ENCODE data around the gene MMD. TPM values are rescaled to one million over a fixed set of nuclear protein-coding genes. Genes with fewer than 3 reads are reported as not detected.
A peak's percentile ranks its signal among the peaks of the same experiment; 100 is the strongest.
"Not testable (repeated sequence)": the region's sequence is repeated elsewhere in the genome, so short reads cannot be mapped to it uniquely, and the experiment has no call there.

The MMD gene, protein sequence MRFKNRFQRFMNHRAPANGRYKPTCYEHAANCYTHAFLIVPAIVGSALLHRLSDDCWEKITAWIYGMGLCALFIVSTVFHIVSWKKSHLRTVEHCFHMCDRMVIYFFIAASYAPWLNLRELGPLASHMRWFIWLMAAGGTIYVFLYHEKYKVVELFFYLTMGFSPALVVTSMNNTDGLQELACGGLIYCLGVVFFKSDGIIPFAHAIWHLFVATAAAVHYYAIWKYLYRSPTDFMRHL
- total RNA-seq: 2.1 TPM

DNA sequence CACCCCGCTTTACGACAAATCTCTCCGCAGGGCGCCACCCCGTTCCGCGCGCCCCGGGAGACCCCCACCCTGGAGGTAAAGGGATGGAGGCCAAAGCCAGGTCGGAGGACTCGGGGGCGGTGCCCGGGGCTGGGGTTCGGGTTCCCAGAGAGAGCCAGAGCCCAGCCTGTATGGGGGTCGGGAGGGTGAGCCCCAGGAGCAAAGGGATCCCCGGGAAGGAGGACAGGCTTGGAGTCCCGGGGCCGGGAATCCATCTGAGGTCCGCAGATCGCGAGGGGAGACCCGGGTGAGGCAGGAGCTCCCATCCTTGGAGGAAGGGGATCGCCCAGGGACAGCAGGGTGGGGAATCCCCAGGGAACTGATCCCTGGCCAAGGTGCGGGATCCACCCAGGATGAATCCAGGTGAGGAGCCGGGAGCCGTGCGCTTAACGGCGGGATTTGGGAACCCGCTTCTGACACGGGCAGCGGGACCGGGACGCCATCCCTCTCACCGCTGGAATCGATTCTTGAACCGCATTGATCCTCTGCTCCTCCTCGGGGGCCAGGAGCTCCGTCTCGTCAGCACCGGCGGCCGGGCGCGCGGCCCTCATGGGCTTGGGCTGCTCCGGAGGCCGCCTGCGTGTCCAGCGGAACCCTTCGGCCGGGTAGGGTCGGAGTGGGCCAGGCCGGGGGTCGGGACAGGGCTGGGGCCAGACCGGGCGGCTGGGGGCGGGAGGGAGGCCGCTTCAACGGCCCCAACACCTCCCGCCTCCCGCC is at the start of gene MMD:
TSS of gene MMD (minus strand) at position 657 of the 756 bp plus-strand sequence. CDS start at position 517, 140 bp downstream.
- ATAC-seq: peak; percentile 17

DNA sequence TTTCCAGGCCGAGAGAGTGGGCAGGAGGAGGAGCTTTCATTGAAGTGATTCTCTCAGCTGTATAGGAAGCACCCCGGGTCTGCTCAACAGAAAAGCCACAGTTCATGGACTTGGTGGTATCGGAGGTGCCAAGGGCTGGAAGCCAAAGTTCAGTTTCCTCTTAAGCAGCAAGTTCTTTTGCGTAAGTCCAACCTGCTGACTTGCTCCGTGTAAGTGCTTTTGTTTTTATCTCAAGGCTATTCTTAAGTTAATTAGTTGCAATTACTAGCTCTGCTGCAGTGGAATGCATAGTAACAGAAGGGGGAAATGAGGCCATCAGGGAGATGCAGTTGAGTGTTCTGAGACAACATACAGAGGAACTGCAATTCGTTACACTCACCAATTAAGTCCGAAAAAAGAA is 45.0 kb upstream of the MMD start:
- no peak for ATAC-seq

DNA sequence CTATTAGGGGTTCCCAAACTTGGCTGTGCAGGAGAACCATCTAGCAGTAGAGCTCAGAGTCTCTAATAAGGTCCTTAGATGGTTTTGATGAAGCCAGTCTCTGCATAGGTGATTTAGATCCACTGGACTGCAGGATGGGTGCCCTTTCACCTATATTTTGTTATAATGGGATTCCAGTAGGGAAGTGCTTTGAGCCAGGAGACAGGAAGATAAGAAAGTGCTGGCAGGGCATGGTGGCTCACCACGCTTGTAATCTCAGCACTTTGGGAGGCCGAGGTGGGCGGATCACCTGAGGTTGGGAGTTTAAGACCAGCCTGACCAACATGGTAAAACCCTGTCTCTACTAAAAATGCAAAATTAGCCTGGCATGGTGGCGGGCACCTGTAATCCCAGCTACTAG is 44.1 kb upstream of the MMD start:
- ATAC-seq: not testable (repeated sequence)

DNA sequence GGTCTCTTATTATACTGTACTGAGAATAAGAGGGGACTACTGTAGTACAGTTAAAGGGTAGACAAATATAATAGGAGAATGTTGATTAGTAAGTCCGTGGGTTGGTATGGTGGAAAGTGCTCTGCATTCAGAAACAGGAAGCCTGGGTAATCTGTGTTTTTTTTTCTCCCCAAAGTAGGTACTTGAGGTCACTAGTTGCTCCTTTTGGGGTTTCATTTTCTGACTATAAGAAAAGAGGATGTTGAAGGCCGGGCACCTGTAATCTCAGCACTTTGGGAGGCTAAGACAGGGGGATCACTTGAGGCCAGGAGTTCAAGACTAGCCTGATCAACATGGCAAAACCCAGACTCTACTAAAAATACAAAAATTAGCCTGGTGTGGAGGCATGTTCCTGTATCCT is 42.0 kb upstream of the MMD start:
- ATAC-seq: no peak

DNA sequence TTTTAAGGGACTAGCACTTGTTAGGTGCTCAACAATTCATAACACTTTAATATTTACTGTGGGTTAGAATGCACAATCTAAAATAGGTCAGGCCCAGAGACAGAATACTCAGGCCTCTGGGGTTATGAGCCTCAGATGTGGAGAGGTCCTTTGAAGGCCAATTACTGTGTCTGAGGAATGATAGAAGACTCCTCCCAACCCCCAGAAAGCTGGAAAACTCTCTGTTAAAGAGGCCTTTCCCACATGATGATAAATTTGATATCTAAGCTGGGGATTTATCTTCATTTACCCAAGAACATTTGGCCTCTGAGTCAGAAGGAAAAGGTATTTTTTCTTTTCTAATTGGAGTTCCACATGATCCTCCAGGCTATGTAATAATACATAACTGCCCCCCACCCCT is 41.1 kb upstream of the MMD start:
- no peak for ATAC-seq

DNA sequence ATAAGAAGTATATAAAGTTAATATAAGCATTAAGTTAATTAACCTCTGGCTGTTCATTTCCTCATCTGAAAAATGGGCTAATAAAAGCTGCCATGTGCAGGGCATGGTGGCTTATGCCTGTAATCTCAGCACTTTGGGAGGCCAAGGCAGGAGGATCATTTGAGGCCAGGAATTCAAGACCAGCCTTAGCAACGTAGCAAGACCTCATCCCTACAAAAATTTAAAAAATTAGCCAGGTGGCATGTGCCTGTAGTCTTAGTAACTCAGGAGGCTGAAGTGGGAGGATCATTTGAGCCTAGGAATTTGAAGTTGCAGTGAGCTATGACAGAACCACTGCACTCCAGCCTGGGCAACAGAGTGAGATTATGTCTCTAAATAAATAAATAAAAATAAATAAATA is 40.6 kb upstream of the MMD start:
- ATAC-seq: no peak

DNA sequence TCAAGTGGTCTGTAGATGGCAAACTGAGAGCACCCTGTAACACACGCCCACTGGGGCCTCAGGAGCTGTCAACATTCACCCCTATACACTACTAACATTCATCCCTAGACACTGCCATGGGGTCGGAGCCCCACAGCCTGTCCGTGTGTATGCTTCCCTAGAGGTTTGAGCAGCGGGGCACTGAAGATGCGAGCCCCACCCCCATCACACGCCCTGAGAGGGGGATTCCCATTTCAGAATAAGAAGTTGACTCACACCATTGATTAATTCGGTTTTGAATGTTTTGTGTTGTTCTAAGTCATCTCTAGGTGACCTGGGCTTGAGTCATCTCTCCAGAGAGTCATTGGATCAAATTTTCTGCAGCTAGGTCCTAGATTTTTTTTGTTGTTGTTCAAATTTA is 37.3 kb upstream of the MMD start:
- peak; percentile 49 for ATAC-seq

DNA sequence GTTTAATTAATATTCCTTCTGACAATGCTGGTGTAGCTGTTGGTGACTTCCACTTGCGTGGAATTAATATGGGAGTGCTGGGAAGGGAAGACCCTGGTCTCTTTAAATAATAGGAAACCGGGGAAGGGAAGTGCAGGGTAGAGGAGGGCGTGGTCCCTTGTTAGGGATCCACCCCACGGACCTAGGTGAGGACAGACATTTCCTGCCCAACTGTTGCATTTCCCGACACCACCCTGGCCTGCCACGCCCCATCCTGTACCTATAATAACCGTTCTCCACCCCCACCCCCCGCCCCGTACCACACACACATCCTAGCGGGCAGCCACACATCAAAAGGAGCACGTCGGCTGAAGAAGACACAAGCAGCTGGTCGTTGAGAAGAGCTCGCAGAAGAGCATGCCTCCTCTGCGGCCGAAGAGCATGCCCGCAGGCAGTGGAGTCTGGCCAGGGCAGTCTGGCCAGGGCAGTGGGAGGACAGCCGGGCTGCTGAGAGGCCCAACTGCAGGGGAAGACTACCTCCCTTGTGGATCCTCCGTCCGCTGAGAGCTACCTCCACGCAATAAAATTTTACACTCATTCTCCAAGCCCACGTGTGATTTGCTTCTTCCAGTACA is 36.8 kb upstream of the MMD start:
- ATAC-seq: peak; percentile 31

DNA sequence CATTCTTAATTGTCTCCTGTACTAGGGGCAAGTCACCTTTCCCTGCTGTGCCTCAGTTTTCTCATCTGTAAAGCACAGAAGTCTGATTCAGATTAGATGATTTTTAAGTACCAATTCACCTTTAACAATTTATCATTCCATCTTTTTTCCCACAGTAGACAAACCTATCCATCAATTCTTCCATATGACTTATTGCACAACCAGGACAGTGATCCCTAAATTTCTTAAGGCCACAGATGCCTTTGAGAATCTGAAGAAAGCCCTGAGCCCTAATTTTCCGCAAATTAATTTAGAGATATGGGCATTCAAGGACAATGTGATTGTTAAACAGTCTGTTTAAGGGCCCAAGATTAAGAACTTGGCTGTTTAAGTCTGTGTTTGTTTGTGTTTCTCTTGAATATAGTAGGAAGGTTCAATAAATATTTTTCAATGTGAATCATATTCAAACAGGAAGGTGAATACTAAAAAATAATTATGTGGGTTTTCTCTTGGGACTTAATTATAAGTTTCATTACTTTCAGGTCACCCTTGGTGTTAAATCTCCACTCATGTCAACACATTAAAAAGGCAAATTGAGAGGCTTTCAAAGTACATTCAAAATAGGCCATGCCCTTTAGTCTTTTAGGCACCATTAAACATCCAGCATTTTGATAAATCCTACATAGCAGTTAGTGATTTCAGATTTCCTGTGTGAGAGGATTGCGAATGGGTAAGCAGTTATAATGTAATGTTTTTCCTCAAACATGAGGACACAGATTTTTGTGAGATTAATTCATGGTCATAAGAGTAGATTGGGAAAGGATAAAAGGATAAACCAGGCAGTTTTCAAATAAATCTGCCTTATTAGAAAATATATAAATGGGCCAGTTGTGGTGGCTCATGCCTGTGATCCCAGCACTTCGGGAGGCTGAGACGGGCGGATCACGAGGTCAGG is 34.9 kb upstream of the MMD start:
- ATAC-seq: no peak

DNA sequence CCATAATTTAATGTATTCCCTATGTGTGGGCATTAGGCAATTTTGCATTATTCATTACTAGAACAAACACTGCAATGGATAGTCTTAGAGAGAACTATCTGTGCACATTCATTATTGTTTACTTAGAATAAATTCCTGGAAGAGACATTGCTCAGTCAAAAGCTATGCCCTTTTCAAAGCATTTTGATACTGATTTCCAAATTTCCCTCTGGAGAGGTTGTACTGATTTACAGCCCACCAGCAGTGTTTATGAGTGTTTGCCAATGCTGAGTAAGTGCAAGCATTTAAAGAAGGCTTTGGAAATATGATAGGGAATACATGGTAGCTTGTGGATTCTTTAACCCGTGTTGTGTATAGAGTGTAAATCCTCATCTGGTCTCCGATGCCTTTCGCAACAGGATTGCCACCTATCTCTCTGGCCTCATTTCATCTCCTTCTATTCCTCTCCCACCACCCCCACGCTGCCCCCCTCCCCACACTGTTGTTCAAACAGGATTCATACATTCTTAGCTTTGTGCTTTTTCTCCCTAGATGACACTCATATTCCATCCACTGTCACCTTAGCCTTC is 33.4 kb upstream of the MMD start:
- ATAC-seq: no peak

DNA sequence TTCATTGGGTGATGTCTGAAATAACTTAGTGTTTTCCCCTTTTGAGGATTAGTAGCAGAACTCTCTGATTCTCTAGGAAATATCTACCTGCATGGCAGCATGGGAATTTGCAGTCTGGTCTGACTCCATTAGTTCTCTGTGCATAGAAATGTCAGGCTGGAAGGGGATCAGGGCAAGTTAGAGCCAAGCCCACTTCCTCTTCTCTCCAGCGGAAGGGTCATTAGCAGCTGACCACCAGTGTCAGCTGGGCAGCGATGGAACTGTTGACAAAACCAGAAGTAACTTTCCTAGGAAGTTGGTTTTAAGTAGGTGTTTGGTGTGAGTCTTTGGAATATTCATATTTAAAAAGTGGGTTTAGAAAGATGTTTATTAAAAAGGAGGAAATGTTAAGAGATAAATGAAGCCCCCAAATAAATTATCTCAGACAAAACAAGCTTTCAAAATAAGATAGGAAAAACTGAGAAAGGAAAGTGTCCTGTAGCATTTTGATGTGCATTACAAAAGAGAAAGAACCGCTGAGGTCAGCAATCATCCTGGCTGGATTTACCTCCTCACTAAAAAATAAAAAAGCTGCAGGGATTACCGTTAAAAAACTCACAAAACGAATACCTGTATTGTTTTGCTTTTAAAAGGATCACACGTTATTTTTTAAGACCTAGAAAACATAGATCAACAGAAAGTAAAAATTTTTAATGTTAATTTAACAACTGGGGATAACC is 32.4 kb upstream of the MMD start:
- no peak for ATAC-seq

DNA sequence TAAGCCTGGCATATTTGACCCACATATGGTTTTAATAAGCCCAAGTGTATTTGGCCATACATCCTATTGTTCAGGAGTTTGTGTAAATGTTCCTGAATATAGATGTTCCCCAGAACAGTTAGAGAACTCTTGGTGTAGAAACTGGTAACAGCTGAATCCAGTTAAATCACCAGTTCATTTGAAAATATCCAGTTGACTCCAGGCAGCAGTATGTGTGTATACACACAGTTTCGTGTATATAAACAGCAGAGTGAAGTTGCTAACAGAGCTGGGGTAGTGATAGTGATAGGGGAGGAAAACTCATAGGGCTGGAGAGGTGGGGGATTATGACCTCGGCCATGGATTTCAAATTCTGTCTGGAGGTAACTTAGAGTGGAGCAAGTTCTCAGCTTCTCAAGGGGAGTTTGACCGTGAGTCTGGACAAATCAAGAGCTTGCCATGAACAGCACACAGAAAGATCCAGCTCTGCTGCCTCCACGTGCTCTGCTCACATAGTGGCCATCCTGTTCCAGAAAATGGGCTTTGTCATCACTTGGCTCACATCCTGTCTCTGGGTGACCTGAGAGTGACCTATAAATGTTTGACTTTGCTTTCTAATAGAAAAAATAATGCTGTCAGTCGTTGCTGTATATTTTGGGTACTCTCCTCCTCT is 30.6 kb upstream of the MMD start:
- peak; percentile 57 for ATAC-seq

DNA sequence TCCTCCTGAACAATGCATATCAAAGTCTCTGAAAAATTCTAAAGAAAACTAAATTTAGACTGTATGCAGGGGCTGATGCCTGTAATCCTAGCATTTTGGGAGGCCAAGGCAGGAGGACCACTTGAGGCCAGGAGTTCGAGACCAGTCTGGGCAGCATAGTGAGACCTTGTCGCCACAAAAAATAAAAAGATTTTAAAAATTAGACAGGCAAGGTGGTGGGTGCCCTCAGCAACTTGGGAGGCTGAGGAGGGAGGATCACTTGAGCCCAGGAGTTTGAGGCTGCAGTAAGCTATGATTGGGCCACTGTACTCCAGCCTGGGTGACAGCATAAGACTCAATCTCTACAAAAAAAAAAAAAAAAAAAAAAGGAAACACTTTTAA is 30.1 kb upstream of the MMD start:
- no peak for ATAC-seq

DNA sequence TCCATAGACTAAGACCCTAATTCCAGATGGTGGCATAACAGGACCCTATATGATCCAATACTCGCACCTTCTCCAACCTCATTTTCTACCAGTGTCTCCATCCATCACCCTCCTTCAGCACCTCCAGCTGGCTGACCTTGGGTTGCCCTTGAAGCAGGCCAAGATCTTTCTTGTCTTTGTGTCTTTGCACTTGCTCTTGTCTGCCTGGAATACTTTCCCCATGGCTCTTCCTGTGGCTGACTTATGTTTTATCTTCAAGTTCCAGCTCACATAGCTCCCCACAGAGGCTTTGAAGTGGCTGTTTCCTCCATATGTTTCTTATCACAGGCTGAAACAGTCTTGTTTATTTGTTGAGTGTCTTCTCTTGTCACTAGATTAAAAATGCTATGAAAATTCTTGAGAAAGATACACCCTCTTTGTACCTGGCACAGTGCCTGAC is 29.6 kb upstream of the MMD start:
- no peak for ATAC-seq

DNA sequence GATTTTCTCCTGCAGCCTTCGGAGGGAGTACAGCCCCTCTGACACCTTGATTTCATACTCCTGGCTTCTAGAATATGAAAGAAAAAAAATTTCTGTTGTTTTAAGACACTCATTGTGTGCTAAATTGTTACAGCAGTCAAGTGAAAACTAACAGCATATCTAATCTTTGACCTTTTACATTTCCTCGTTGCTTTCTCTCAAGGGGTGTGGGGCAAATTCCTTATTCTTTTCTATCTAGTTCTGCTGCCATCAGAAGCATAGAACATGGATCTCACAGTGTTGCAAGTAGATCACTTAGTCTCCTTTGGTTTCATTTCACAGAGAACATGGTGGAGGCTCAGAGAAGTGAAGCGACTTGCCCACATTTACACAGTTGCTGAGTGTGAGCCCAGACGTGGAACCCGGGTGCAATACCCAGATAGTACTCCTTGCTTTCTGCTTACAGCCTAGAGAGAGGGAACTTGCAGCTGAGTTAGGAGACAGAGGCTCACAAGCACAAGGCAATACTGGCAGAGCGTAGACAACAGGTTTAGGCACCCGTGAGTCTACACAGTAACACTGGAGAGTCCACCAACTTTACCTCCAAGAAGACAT is 28.7 kb upstream of the MMD start:
- no peak for ATAC-seq

DNA sequence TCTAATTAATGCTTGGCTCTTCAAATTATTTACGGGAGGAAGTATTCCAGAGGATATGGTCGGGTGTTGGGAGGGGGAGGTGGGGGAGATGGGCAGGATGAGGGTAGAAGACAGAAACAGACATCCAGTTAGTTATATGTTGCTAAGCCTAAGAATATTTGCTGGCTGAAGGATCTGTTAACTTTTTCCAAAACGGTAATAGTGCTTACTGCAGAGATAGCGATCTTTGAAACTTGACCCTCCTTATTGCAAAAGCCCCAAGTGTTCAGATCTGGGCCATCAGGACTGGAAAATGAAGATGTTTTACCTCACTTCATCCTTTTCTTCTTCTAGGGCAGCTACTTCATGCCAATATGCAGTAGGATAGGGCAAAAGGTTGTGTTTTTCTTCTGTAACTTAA is 27.0 kb upstream of the MMD start:
- no peak for ATAC-seq

DNA sequence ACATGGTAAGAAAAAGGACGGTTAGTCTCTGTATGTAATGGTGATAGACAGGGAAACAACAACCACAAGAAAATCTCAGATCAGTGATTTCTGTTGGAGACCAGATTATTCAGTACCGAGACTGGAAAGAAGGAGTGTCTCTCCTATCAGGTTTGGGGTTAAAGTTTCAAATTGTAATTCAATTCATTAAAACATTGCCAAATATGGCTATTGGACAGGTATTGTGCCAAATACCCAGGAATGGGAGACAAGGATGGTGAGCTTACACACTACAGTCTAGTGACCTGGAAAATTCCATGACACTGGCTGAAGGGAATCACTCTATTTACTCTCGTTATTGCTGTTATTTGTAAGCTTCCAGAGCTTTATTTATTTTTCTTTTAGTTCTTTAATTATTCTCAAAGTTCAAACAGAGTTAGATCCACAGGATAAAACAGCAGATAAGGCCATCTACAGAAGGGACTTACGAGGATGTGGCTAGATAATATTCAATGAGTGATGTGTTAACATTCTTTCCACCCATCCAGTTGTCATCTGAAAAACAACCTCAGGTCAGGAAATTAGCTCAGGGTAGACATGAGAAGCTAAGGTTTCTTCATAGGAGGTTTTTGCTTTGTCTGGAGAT is 25.1 kb upstream of the MMD start:
- ATAC-seq: no peak

DNA sequence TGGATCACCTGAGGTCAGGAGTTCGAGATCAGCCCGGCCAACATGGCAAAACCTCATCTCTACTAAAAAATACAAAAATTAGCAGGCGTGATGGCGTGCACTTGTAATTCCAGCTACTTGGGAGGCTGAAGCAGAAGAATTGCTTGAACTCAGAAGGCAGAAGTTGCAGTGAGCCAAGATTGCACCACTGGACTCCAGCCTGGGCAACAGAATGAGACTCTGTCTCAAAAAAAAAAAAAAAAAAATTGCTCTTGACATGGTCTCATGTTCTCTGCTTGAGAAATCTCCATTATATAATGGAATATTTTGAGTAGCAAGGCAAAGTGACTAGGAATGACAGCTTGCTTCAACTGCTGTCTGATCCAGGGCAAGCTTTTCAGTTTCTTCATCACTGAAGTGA is 24.4 kb upstream of the MMD start:
- ATAC-seq: not testable (repeated sequence)

DNA sequence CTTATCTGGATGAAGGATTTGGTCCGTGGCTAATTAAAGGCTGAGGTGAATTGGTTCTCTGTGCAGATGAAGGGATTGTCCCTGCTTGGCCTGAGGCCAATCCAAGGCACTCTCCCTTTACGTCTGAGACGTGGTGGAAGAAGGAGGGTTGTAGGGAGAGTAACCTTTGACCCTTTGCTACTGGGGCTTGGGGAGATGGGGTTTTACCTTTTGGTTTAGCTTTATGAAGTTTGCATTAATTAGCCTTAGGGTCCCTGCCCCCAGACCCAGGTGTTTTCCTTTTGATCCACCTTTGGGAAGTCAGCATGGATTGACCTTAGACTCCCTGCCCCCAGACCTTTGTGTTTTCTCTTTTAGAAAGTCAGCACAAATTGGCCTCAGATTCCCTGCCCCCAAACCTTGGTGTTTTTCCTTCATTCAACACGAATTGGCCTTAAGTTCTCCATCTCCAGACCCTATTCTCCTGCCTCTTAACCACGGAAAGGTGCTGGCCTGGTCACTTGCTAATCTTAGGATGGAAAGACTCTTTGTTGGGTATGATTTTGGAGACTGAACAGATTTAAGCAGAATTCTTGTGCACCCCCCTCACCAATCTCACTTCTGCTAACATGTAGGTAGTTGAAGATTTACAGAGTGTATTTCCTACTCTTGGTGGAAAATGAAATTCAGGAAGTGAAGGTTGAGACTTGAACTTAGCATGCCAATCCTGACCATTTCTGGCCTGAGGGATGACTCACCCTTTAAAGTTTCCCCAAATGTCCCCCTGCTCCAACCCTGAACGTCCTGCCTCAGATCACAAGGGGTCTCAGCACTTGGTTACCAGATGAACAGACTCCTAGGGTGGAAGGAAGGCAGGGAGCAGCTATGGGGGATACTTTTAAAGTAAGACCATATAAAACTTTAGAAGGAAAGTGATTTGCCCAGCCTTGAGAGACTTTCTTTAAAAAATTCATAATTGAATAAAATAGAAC is 23.1 kb upstream of the MMD start:
- ATAC-seq: no peak

Data from esophagus mucosa (tissue), 1 donor.